Neural progenitor cell (in vitro differentiated cells): Measurements from ENCODE around the gene LTBP3. TPM values are rescaled to one million over a fixed set of nuclear protein-coding genes. Genes with fewer than 3 reads are reported as not detected.

Source experiments
- DNase-seq: peaks from one replicate; pipeline ENCODE4 v3.0.0-alpha.2; 2016; ENCODE audit warnings: low spot score
- H2AFZ ChIP-seq: fragments of 200-600 bp; sonication (generic); replicated peaks from 2 replicates; pipeline ENCODE4 v1.6.1; 2016; ENCODE audit warnings: antibody characterized with exemption
- H3F3A ChIP-seq: fragments of 200-600 bp; sonication (generic); 2 replicates; pipeline ENCODE4 v1.6.1; 2016; ENCODE audit warnings: antibody characterized with exemption, low read depth
- H3K27ac ChIP-seq: fragments of 200-600 bp; sonication (generic); 2 replicates; pipeline ENCODE4 v1.5.1; 2016; ENCODE audit warnings: mild to moderate bottlenecking
- H3K27me3 ChIP-seq: fragments of 200-600 bp; sonication (generic); 2 replicates; pipeline ENCODE4 v1.6.1; 2016; ENCODE audit warnings: mild to moderate bottlenecking, moderate library complexity
- H3K36me3 ChIP-seq: fragments of 200-600 bp; sonication (generic); 2 replicates; pipeline ENCODE4 v1.5.1; 2016
- H3K4me1 ChIP-seq: fragments of 200-600 bp; sonication (generic); 2 replicates; pipeline ENCODE4 v1.6.1; 2016; ENCODE audit warnings: mixed run types
- H3K4me2 ChIP-seq: fragments of 200-600 bp; sonication (generic); 2 replicates; pipeline ENCODE4 v1.6.1; 2016
- H3K4me3 ChIP-seq: fragments of 200-600 bp; sonication (generic); 2 replicates; pipeline ENCODE4 v1.5.1; 2016
- H3K79me2 ChIP-seq: fragments of 200-600 bp; sonication (generic); 2 replicates; pipeline ENCODE4 v1.6.1; 2016; ENCODE audit warnings: low read depth
- H3K9ac ChIP-seq: fragments of 200-600 bp; sonication (generic); 2 replicates; pipeline ENCODE4 v1.6.1; 2016
- H3K9me3 ChIP-seq: fragments of 200-600 bp; sonication (generic); 2 replicates; pipeline ENCODE4 v1.5.1; 2016; ENCODE audit warnings: low read depth
- H4K20me1 ChIP-seq: fragments of 200-600 bp; sonication (generic); 2 replicates; pipeline ENCODE4 v1.6.1; 2016; ENCODE audit warnings: low read depth
- H3K27ac Mint-ChIP-seq: 3 replicates; pipeline ENCODE4 v1.8.0; 2021; ENCODE audit warnings: mixed read lengths
- H3K27me3 Mint-ChIP-seq: 2 replicates; pipeline ENCODE4 v1.8.0; 2022; ENCODE audit warnings: low read depth, mild to moderate bottlenecking, inconsistent platforms, moderate library complexity, mixed read lengths; ENCODE audit not compliant: insufficient read depth
- H3K36me3 Mint-ChIP-seq: 3 replicates; pipeline ENCODE4 v1.8.0; 2021; ENCODE audit warnings: mixed read lengths
- H3K4me1 Mint-ChIP-seq: 3 replicates; pipeline ENCODE4 v1.8.0; 2021; ENCODE audit warnings: mixed read lengths
- H3K4me3 Mint-ChIP-seq: 3 replicates; pipeline ENCODE4 v1.8.0; 2021; ENCODE audit warnings: mild to moderate bottlenecking, moderate library complexity, mixed read lengths
- H3K9me3 Mint-ChIP-seq: 3 replicates; pipeline ENCODE4 v1.8.0; 2020; ENCODE audit warnings: mixed read lengths
- EZH2 ChIP-seq: fragments of 200-600 bp; sonication (generic); IDR thresholded peaks from 2 replicates; pipeline ENCODE4 v1.6.1; 2017; ENCODE audit warnings: antibody characterized with exemption, mild to moderate bottlenecking, moderate library complexity
- EZH2phosphoT487 ChIP-seq: fragments of 200-600 bp; sonication (generic); IDR thresholded peaks from 2 replicates; pipeline ENCODE4 v1.6.1; 2017; ENCODE audit warnings: antibody characterized with exemption
- total RNA-seq: library from RNA; depleted of rRNA; stranded (reverse); fragments of >200 nt; gene quantifications from 2 replicates; pipeline ENCODE4 v1.2.3, GENCODE V29; 2015; ENCODE audit warnings: low replicate concordance
- TF ChIP-seq, protein P1 (sequence below): fragments of 200-600 bp; sonication (generic); IDR thresholded peaks from 2 replicates; pipeline ENCODE4 v1.5.1; 2017; ENCODE audit warnings: antibody characterized with exemption, mild to moderate bottlenecking

LTBP3 gene
- total RNA-seq, 1 donor from 2014 or later = 1.2 TPM

DNA sequence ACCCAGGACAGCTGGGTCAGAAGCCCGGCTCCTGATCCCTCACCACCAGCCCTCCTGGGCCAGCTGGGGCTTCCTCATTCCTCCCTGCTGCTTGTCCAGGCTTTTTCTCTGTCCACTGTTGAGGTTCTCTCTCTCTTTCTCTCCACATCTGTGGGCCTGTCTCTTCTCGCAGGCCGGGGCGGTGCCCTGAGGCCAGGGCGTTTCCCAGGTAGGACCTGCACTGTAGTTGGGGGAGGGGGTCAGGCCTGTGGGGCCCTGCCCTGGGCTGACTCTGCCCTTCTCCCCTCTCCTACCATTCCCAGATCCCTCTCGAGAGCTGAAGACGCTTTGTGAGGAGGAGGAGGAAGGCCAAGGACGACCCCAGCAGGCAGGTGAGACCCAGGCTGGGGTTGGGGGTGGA lies 22.6 kb upstream of the LTBP3 start:
- peaks cover 24% of the 10 kb centered on the region for H3K4me1 Mint-ChIP-seq
- Histone ChIP-seq H3F3A (peaks cover 10% of the 10 kb centered on the region), H3K9ac (no peak overlapping the region), H3K4me1 (peaks cover 4% of the 10 kb centered on the region), H3K79me2 (no peaks in the 10 kb centered on the region), H3K27ac (no peak overlapping the region), H3K27me3 (peaks cover 73% of the 10 kb centered on the region), H3K9me3 (no peaks in the 10 kb centered on the region), H3K36me3 (no peaks in the 10 kb centered on the region), H2AFZ (no peak overlapping the region), H3K4me2 (no peak overlapping the region), H4K20me1 (peaks cover 11% of the 10 kb centered on the region), H3K4me3 (no peak overlapping the region)
- no peak for TF ChIP-seq EZH2
- no peak for DNase-seq
- H3K27ac Mint-ChIP-seq = no peak overlapping the region
- H3K9me3 Mint-ChIP-seq = no peaks in the 10 kb centered on the region
- H3K4me3 Mint-ChIP-seq = no peak overlapping the region
- H3K27me3 Mint-ChIP-seq = peaks cover 24% of the 10 kb centered on the region
- H3K36me3 Mint-ChIP-seq = no peaks in the 10 kb centered on the region

DNA sequence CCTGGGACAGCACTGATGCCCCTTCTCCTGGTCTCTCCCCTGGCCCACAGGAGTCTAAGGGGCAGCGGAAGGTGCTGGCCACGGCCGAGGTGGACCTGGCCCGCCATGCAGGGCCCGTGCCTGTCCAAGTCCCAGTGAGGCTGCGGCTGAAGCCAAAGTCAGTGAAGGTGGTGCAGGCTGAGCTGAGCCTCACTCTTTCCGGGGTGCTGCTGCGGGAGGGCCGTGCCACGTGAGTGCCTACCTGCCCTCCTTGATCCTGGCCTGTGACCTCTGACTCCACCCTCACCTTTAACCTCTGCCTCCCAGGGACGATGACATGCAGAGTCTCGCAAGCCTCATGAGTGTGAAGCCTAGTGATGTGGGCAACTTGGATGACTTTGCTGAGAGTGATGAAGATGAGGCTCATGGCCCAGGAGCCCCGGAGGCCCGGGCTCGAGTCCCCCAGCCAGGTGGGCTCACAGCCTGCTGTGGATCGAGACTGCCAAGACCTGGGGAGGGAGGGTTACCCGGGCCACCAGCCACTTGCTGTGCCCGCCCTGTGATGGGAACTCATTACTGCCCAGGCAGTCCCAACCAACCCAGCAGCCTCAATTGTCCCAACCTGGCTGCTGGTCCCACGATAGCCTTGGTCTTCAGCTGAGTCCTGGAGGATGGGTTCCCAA lies 22.0 kb upstream of the LTBP3 start:
- H3K27me3 ChIP-seq = peaks cover 73% of the 10 kb centered on the region
- H3K27ac Mint-ChIP-seq = no peak overlapping the region

DNA sequence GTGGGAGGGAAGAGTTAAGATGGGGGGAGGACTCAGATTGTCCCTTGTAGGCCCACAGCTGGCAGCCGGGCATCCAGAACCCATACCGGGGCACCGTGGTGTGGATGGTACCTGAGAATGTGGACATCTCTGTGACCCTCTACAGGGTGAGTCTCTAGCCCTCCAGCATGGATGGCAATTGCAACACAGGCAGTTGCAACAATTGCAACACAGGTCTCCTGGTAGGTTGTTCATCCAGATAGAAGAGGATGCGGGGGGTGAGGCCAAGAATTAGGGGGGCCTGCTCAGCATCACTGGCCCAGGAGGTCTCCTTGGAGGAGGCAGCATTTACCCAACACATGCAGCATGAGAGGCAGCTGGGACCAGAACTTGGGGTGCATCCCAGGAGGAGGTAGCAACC lies 21.1 kb upstream of the LTBP3 start:
- H3K27ac Mint-ChIP-seq = no peak overlapping the region
- H3K9me3 ChIP-seq = no peaks in the 10 kb centered on the region
- H3K79me2 ChIP-seq = no peaks in the 10 kb centered on the region
- H3K9me3 Mint-ChIP-seq = no peaks in the 10 kb centered on the region
- H3K4me2 ChIP-seq = no peak overlapping the region
- H4K20me1 ChIP-seq = peaks cover 25% of the 10 kb centered on the region
- H3K36me3 Mint-ChIP-seq = peaks cover 8% of the 10 kb centered on the region
- no peak overlapping the region for H3K4me3 Mint-ChIP-seq
- H3K4me3 ChIP-seq = no peak overlapping the region
- no peak overlapping the region for H3K27ac ChIP-seq
- peaks cover 6% of the 10 kb centered on the region for H3K4me1 ChIP-seq
- H2AFZ ChIP-seq = no peak overlapping the region
- peaks cover 29% of the 10 kb centered on the region for H3K27me3 Mint-ChIP-seq
- TF ChIP-seq, protein P1, sequence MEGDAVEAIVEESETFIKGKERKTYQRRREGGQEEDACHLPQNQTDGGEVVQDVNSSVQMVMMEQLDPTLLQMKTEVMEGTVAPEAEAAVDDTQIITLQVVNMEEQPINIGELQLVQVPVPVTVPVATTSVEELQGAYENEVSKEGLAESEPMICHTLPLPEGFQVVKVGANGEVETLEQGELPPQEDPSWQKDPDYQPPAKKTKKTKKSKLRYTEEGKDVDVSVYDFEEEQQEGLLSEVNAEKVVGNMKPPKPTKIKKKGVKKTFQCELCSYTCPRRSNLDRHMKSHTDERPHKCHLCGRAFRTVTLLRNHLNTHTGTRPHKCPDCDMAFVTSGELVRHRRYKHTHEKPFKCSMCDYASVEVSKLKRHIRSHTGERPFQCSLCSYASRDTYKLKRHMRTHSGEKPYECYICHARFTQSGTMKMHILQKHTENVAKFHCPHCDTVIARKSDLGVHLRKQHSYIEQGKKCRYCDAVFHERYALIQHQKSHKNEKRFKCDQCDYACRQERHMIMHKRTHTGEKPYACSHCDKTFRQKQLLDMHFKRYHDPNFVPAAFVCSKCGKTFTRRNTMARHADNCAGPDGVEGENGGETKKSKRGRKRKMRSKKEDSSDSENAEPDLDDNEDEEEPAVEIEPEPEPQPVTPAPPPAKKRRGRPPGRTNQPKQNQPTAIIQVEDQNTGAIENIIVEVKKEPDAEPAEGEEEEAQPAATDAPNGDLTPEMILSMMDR = no peak
- TF ChIP-seq EZH2phosphoT487 (no peak), EZH2 (no peak)
- H3K9ac ChIP-seq = no peak overlapping the region
- DNase-seq = no peak
- peaks cover 22% of the 10 kb centered on the region for H3F3A ChIP-seq
- peaks cover 73% of the 10 kb centered on the region for H3K27me3 ChIP-seq
- peaks cover 31% of the 10 kb centered on the region for H3K4me1 Mint-ChIP-seq
- no peaks in the 10 kb centered on the region for H3K36me3 ChIP-seq

More for the DNA sequence above, 22.0 kb upstream of the LTBP3 start:
- DNase-seq = no peak
- peaks cover 16% of the 10 kb centered on the region for H4K20me1 ChIP-seq
- Mint-ChIP-seq H3K36me3 (peaks cover 3% of the 10 kb centered on the region), H3K4me1 (peaks cover 28% of the 10 kb centered on the region), H3K27me3 (peaks cover 29% of the 10 kb centered on the region), H3K9me3 (no peaks in the 10 kb centered on the region), H3K4me3 (no peak overlapping the region)
- no peak overlapping the region for H2AFZ ChIP-seq
- H3K79me2 ChIP-seq = no peaks in the 10 kb centered on the region
- H3F3A ChIP-seq = peaks cover 13% of the 10 kb centered on the region
- H3K4me1 ChIP-seq = peaks cover 4% of the 10 kb centered on the region
- H3K9ac ChIP-seq = no peak overlapping the region
- no peak overlapping the region for H3K27ac ChIP-seq
- H3K36me3 ChIP-seq = no peaks in the 10 kb centered on the region
- no peak for TF ChIP-seq EZH2phosphoT487
- TF ChIP-seq, protein P1 = no peak
- TF ChIP-seq EZH2 = no peak
- H3K4me2 ChIP-seq = no peak overlapping the region
- H3K9me3 ChIP-seq = no peaks in the 10 kb centered on the region
- no peak overlapping the region for H3K4me3 ChIP-seq

DNA sequence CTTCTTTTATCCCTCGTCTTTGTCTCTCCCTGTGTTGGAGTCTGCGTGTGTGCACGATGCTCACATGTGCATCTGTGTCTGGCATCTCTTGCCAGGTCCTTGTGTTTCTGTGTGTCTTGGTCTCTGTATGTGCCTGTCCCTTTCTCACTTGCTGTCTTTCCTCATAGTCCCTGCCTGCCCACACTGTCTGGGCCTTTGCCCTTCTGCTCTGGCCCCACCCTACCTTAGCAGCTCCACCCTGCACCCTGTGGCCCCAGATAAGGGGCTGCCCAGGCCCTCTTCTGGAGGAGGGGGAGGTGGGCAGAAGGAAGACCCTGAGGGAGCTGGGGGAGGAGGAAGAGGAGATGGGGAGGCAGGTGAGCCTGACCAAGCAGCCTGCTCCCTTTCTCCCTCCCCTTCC lies 20.5 kb upstream of the LTBP3 start:
- peaks cover 26% of the 10 kb centered on the region for H3F3A ChIP-seq
- no peak overlapping the region for H3K9ac ChIP-seq
- Mint-ChIP-seq H3K4me1 (peaks cover 29% of the 10 kb centered on the region), H3K9me3 (no peaks in the 10 kb centered on the region), H3K36me3 (peaks cover 8% of the 10 kb centered on the region), H3K27me3 (peaks cover 29% of the 10 kb centered on the region), H3K4me3 (peak overlapping the region; percentile 31), H3K27ac (peak overlapping the region; percentile 35)
- peaks cover 72% of the 10 kb centered on the region for H3K27me3 ChIP-seq
- H3K27ac ChIP-seq = no peak overlapping the region
- no peak overlapping the region for H3K4me2 ChIP-seq
- H3K4me1 ChIP-seq = peaks cover 7% of the 10 kb centered on the region
- H3K79me2 ChIP-seq = no peaks in the 10 kb centered on the region
- DNase-seq = no peak
- H2AFZ ChIP-seq = no peak overlapping the region
- H4K20me1 ChIP-seq = peaks cover 29% of the 10 kb centered on the region
- H3K36me3 ChIP-seq = no peaks in the 10 kb centered on the region
- TF ChIP-seq EZH2phosphoT487 = no peak
- TF ChIP-seq, protein P1 = no peak
- TF ChIP-seq EZH2 = no peak
- no peak overlapping the region for H3K4me3 ChIP-seq
- H3K9me3 ChIP-seq = no peaks in the 10 kb centered on the region
